ENCODE measurements around the gene DONSON.

DONSON gene

GRCh38 chr21:33537212-33537611, 51.3 kb downstream of the DONSON start:
- H3K9me3 ChIP-seq (ENCODE audit: control insufficient read depth, insufficient read depth, low read depth, low read length) = no peaks in the 10 kb centered on the region
- CTCF ChIA-PET = interaction anchor here (0.7 kb wide), 1 partner anchor 69 kb away, joined by 6 read pairs; no protein-coding TSS in a partner anchor
- peaks cover 5% of the 10 kb centered on the region; the same call in 1 of the 2 replicates for H3K4me1 ChIP-seq (ENCODE audit: control insufficient read depth, insufficient read depth, low read length)
- TF ChIP-seq ATF2 (tag by site-specific recombination; IDR thresholded peaks at IDR 0.05; ENCODE audit: low read depth) (no peak), ZBTB1 (tag by site-specific recombination; IDR thresholded peaks at IDR 0.05) (no peak), PBX3 (CRISPR knock-in tag; IDR thresholded peaks at IDR 0.05) (no peak), ZNF701 (tag by site-specific recombination; IDR thresholded peaks at IDR 0.05) (no peak), INSM2 (tag by site-specific recombination; IDR thresholded peaks at IDR 0.05) (no peak), ZFP69B (tag by site-specific recombination; IDR thresholded peaks at IDR 0.05) (no peak), ZNF394 (tag by site-specific recombination; IDR thresholded peaks at IDR 0.05; ENCODE audit: borderline replicate concordance) (no peak), ZBTB6 (tag by site-specific recombination; IDR thresholded peaks at IDR 0.05) (no peak), ZNF621 (tag by site-specific recombination; IDR thresholded peaks at IDR 0.05) (no peak), ZNF335 (tag by site-specific recombination; conservative IDR thresholded peaks at IDR 0.05) (no peak), AEBP2 (tag by site-specific recombination; IDR thresholded peaks at IDR 0.05; ENCODE audit: borderline replicate concordance) (no peak), ZNF585B (tag by site-specific recombination; IDR thresholded peaks at IDR 0.05) (no peak), ZNF473 (tag by site-specific recombination; IDR thresholded peaks at IDR 0.05) (no peak), ZNF26 (tag by site-specific recombination; IDR thresholded peaks at IDR 0.05) (no peak), ZNF146 (tag by site-specific recombination; IDR thresholded peaks at IDR 0.05) (no peak)
- peaks cover 62 to 75% of the 10 kb centered on the region in 2 experiments for H3K36me3 ChIP-seq (ENCODE audit: control insufficient read depth in 2 of 2, insufficient read depth in 1 of 2, low read length in 2 of 2)
- no peak overlapping the region for H3K4me3 ChIP-seq (ENCODE audit: low read depth, low read length)
- no peak overlapping the region for H3K27ac ChIP-seq (ENCODE audit: extremely low read depth, low read depth, low read length)
- POLR2A ChIA-PET = interaction anchor here (0.6 to 1.5 kb wide), 2 partner anchors 57 to 93 kb away, joined by 3 read pairs; no protein-coding TSS in a partner anchor

- POLR2A ChIA-PET = interaction anchor here (0.7 to 1.9 kb wide), 4 partner anchors 12 to 640 kb away, joined by 3 to 8 read pairs (median 4); partner anchors contain the start of gene SON
- TF ChIP-seq ZNF837 (tag by site-specific recombination; IDR thresholded peaks at IDR 0.05) (no peak), BCL6B (tag by site-specific recombination; IDR thresholded peaks at IDR 0.05) (no peak), ZBTB1 (tag by site-specific recombination; IDR thresholded peaks at IDR 0.05) (no peak), TSHZ1 (tag by site-specific recombination; IDR thresholded peaks at IDR 0.05; ENCODE audit: borderline replicate concordance) (no peak), GLIS1 (tag by site-specific recombination; IDR thresholded peaks at IDR 0.05) (no peak), RBAK (tag by site-specific recombination; IDR thresholded peaks at IDR 0.05) (no peak), ZSCAN30 (tag by site-specific recombination; IDR thresholded peaks at IDR 0.05) (no peak)
Observed at GRCh38 chr21:33531007-33531406, 57.5 kb downstream of the DONSON start.

More at GRCh38 chr21:33531007-33531406, 57.5 kb downstream of the DONSON start:
- Histone ChIP-seq H3K4me1 (ENCODE audit: control insufficient read depth, insufficient read depth, low read length) (no peaks in the 10 kb centered on the region), H3K9me3 (ENCODE audit: control insufficient read depth, insufficient read depth, low read depth, low read length) (no peaks in the 10 kb centered on the region), H3K27ac (ENCODE audit: extremely low read depth, low read depth, low read length) (no peak overlapping the region), H3K4me3 (ENCODE audit: low read depth, low read length) (no peak overlapping the region), H3K36me3 (ENCODE audit: control insufficient read depth in 2 of 2, insufficient read depth in 1 of 2, low read length in 2 of 2) (peaks cover 97% of the 10 kb centered on the region in 2 experiments)
- CTCF ChIA-PET = no interaction called here

All from HEK293 (cell line).